Gastrocnemius medialis (tissue), 4 donors: ENCODE measurements around the gene DNAJC2. TPM values are rescaled to one million over a fixed set of nuclear protein-coding genes. Genes with fewer than 3 reads are reported as not detected.
A peak's percentile ranks its signal among the peaks of the same experiment; 100 is the strongest.

Experiments used
- ATAC-seq, 2 donors: fragments of 150-250 bp; one replicate each; pipeline ENCODE4 v1.9.1; 2016
- DNase-seq, 2 donors: peaks; one replicate each; pipeline ENCODE4 v3.0.0-alpha.2; 2019
- H3K27ac ChIP-seq, 4 donors: fragments of 200-600 bp; sonication (generic); 1 replicate in 1 of 4; 2 replicates in 3 of 4; pipeline ENCODE4 v1.5.1; 2016 to 2018; ENCODE audit warnings: mild to moderate bottlenecking in 2 of 4, moderate library complexity in 1 of 4
- H3K27me3 ChIP-seq, 3 donors: fragments of 200-600 bp; sonication (generic) in 2 of 3; 1 replicate in 1 of 3; 2 replicates in 2 of 3; pipeline versions ENCODE4 v1.5.1 to v1.6.0; 2016 to 2019; ENCODE audit warnings: mild to moderate bottlenecking in 1 of 3, moderate library complexity in 1 of 3
- H3K36me3 ChIP-seq, 2 donors: fragments of 200-600 bp; sonication (generic) in 1 of 2; one replicate each; pipeline ENCODE4 v1.5.1; 2017 to 2018
- H3K4me1 ChIP-seq, 2 donors: fragments of 200-600 bp; sonication (generic) in 1 of 2; one replicate each; pipeline ENCODE4 v1.5.1; 2016 to 2017; ENCODE audit warnings: mild to moderate bottlenecking in 2 of 2
- H3K4me3 ChIP-seq, 4 donors: fragments of 200-600 bp; sonication (generic) in 3 of 4; 1 replicate in 1 of 4; 2 replicates in 3 of 4; pipeline ENCODE4 v1.5.1; 2016 to 2019; ENCODE audit warnings: mild to moderate bottlenecking in 2 of 4
- H3K9me3 ChIP-seq, 3 donors: fragments of 200-600 bp; sonication (generic) in 2 of 3; 1 replicate in 1 of 3; 2 replicates in 2 of 3; pipeline ENCODE4 v1.5.1; 2016 to 2019
- CTCF ChIP-seq, 5 experiments: fragments of 450-650 bp in 3 of 5; fragments of 200-600 bp in 2 of 5; sonication (generic) in 2 of 5; IDR thresholded peaks in 4 of 5; conservative IDR thresholded peaks in 1 of 5; 1 replicate in 4 of 5; 2 replicates in 1 of 5; pipeline ENCODE4 v1.5.1; 2016 to 2019; ENCODE audit warnings: antibody characterized with exemption in 5 of 5, mild to moderate bottlenecking in 3 of 5, moderate library complexity in 3 of 5
- POLR2A ChIP-seq, 2 donors: fragments of 450-650 bp; IDR thresholded peaks; one replicate each; pipeline ENCODE4 v1.6.1; 2017; ENCODE audit warnings: antibody characterized with exemption in 2 of 2, mild to moderate bottlenecking in 2 of 2, moderate library complexity in 2 of 2
- in situ Hi-C, 4 donors: fragments of 200-750 bp; cut with MboI; loops; one replicate each; pipeline versions ENCODE4 v1.15.0 to v1.8.0; 2017; ENCODE audit warnings: low sequenced_read_pairs in 4 of 4
- intact Hi-C: fragments of 100-400 bp; cut with DNase I; formaldehyde crosslinking; loops from one replicate; pipeline ENCODE4 v1.15.1; 2023; ENCODE audit warnings: low total_unique reads
- total RNA-seq, 4 donors: library from RNA; depleted of rRNA; stranded (reverse); fragments of >200 nt; gene quantifications; one replicate each; pipeline versions ENCODE4 v1.1.0 to v1.2.3, GENCODE V29; 2016

Gene DNAJC2
- 10 to 100 TPM; 20.9 to 36.8 (median 31.4) TPM for total RNA-seq

GRCh38 chr7:103344453-103345149 lies at the start of gene DNAJC2:
Gene DNAJC2 (minus strand): TSS chr7:103344767. CDS start chr7:103344622, 145 bp downstream.
- ATAC-seq (peak; percentile 77 to 90), DNase-seq (peak; percentile 80 to 85)
- no peak for TF ChIP-seq CTCF (IDR thresholded peaks at IDR 0.05 in 4 of 5, conservative IDR thresholded peaks at IDR 0.05 in 1 of 5)
- TF ChIP-seq POLR2A (IDR thresholded peaks at IDR 0.05): peak; percentile 44 to 61
- H3K27me3 ChIP-seq: no peaks in the 10 kb centered on the region
- no peaks in the 10 kb centered on the region for H3K9me3 ChIP-seq
- in situ Hi-C loops (no loop called here), intact Hi-C loops (loop anchor here (2.0 to 10.0 kb wide), 2 partner anchors 48 to 1920 kb away; partner anchors contain the start of gene PMPCB)
- peaks cover 39 to 41% of the 10 kb centered on the region in 2 donors for H3K4me1 ChIP-seq
- peak within 1 kb of the TSS; percentile 80 to 90 (median 86) for H3K27ac ChIP-seq
- H3K36me3 ChIP-seq: peaks cover 0 to 22% of the 10 kb centered on the region in 2 donors
- H3K4me3 ChIP-seq: peak within 1 kb of the TSS; percentile 84 to 100 (median 90)

- H3K4me1 ChIP-seq: no peaks in the 10 kb centered on the region
- no peak for ATAC-seq
- in situ Hi-C loops: no loop called here
- intact Hi-C loops: no loop called here
- H3K36me3 ChIP-seq: no peaks in the 10 kb centered on the region
- TF ChIP-seq POLR2A (IDR thresholded peaks at IDR 0.05): no peak
- TF ChIP-seq CTCF (IDR thresholded peaks at IDR 0.05 in 4 of 5, conservative IDR thresholded peaks at IDR 0.05 in 1 of 5): no peak
- no peak overlapping the region for H3K4me3 ChIP-seq
- DNase-seq: no peak
- no peak overlapping the region for H3K27ac ChIP-seq
- no peaks in the 10 kb centered on the region for H3K27me3 ChIP-seq
- no peaks in the 10 kb centered on the region for H3K9me3 ChIP-seq
Measured at GRCh38 chr7:103391976-103392375, 47.4 kb upstream of the DNAJC2 start.

GRCh38 chr7:103391150-103391549 lies 46.6 kb upstream of the DNAJC2 start:
- intact Hi-C loops: no loop called here
- H3K27me3 ChIP-seq: no peaks in the 10 kb centered on the region
- DNase-seq (no peak), ATAC-seq (no peak)
- no peak overlapping the region for H3K27ac ChIP-seq
- H3K9me3 ChIP-seq: no peaks in the 10 kb centered on the region
- in situ Hi-C loops: no loop called here
- TF ChIP-seq POLR2A (IDR thresholded peaks at IDR 0.05) (no peak), CTCF (IDR thresholded peaks at IDR 0.05 in 4 of 5, conservative IDR thresholded peaks at IDR 0.05 in 1 of 5) (no peak)
- no peaks in the 10 kb centered on the region for H3K36me3 ChIP-seq
- no peaks in the 10 kb centered on the region for H3K4me1 ChIP-seq
- H3K4me3 ChIP-seq: no peak overlapping the region

GRCh38 chr7:103389263-103389662 lies 44.7 kb upstream of the DNAJC2 start:
- in situ Hi-C loops: no loop called here
- ATAC-seq (no peak), DNase-seq (no peak)
- H3K27me3 ChIP-seq: no peaks in the 10 kb centered on the region
- no peak overlapping the region for H3K4me3 ChIP-seq
- H3K4me1 ChIP-seq: no peaks in the 10 kb centered on the region
- H3K9me3 ChIP-seq: no peaks in the 10 kb centered on the region
- intact Hi-C loops: no loop called here
- TF ChIP-seq CTCF (IDR thresholded peaks at IDR 0.05 in 4 of 5, conservative IDR thresholded peaks at IDR 0.05 in 1 of 5) (no peak), POLR2A (IDR thresholded peaks at IDR 0.05) (no peak)
- no peaks in the 10 kb centered on the region for H3K36me3 ChIP-seq
- no peak overlapping the region for H3K27ac ChIP-seq
